Kidney (tissue), 14 donors: ENCODE measurements around the gene PPP1R14D. TPM values are rescaled to one million over a fixed set of nuclear protein-coding genes. Genes with fewer than 3 reads are reported as not detected.

Experiments used
- DNase-seq, 5 donors: peaks; one replicate each; pipeline ENCODE4 v3.0.0-alpha.2; 2013 to 2020
- FAIRE-seq: peaks from 2 replicates; lab custom pipeline; 2012; peaks lifted over from hg19 to GRCh38; lab: Jason Lieb, UNC
- H3K27ac ChIP-seq, 2 donors: one replicate each; pipeline ENCODE4 v1.7.0; 2013; ENCODE audit warnings: low read depth in 2 of 2, low read length in 2 of 2, inconsistent platforms in 1 of 2
- H3K27me3 ChIP-seq: one replicate; pipeline ENCODE4 v1.7.1; 2013; ENCODE audit warnings: low read length, inconsistent platforms; ENCODE audit not compliant: control insufficient read depth, insufficient read depth
- H3K36me3 ChIP-seq, 3 donors: one replicate each; pipeline versions ENCODE4 v1.7.0 to v1.7.1; 2013; ENCODE audit warnings: low read length in 3 of 3, control low read depth in 1 of 3, inconsistent platforms in 1 of 3; ENCODE audit not compliant: insufficient read depth in 3 of 3, control insufficient read depth in 2 of 3
- H3K4me1 ChIP-seq, 3 donors: one replicate each; pipeline versions ENCODE4 v1.7.0 to v1.7.1; 2013; ENCODE audit warnings: low read length in 3 of 3, inconsistent platforms in 1 of 3, low read depth in 1 of 3; ENCODE audit not compliant: control insufficient read depth in 2 of 3, insufficient read depth in 2 of 3
- H3K4me3 ChIP-seq, 3 donors: one replicate each; pipeline versions ENCODE4 v1.7.0 to v1.8.1; 2013; ENCODE audit warnings: low read length in 3 of 3, control low read depth in 1 of 3, inconsistent platforms in 1 of 3
- H3K9ac ChIP-seq, 3 donors: one replicate each; pipeline versions ENCODE4 v1.7.0 to v1.7.1; 2013; ENCODE audit warnings: low read length in 3 of 3, control low read depth in 1 of 3, inconsistent platforms in 1 of 3
- H3K9me3 ChIP-seq, 3 donors: one replicate each; pipeline versions ENCODE4 v1.7.0 to v1.7.1; 2013; ENCODE audit warnings: low read length in 3 of 3, control low read depth in 1 of 3, inconsistent platforms in 1 of 3; ENCODE audit not compliant: control insufficient read depth in 2 of 3, insufficient read depth in 1 of 3
- intact Hi-C: fragments of 100-400 bp; cut with DNase I; formaldehyde crosslinking; loops from one replicate; pipeline ENCODE4 v1.11.1; 2022
- polyA plus RNA-seq: library from polyadenylated mRNA; stranded (reverse); fragments of 350-450 nt; fragmentation: Illumina TruSeq; extraction: RNeasy Lipid Tissue Mini Kit (QIAGEN cat#74804); gene quantifications from one replicate; pipeline ENCODE4 v1.2.3, GENCODE V29; 2014; ENCODE audit warnings: low read depth, low replicate concordance; ENCODE audit not compliant: insufficient read depth
- total RNA-seq: library from RNA; stranded (reverse); fragmentation: NEBNext Ultra II Directional; extraction: Animal tissue kit (Norgen Biotek cat#: 25700); gene quantifications from one replicate; pipeline ENCODE4 v1.2.1, GENCODE V29; 2021
- TF ChIP-seq, protein P1 (sequence below): IDR thresholded peaks from 3 replicates; pipeline ENCODE4 v1.5.1; 2012; ENCODE audit warnings: mild to moderate bottlenecking, moderate library complexity, borderline replicate concordance; ENCODE audit not compliant: insufficient read depth; ENCODE audit errors: extremely low read depth
- donor health status: control.
- donor health status: control.
- donor health status: control.
- donor health status: control.
- donor health status: control.
- donor health status: DM: yes; HTN: yes; CAD: no.
- donor health status: Normal renal cell carcinoma (clear cell type).

Gene PPP1R14D
- total and polyA plus RNA-seq, 2 donors from 2014 or later: 4.0 TPM; not detected in 1

DNA sequence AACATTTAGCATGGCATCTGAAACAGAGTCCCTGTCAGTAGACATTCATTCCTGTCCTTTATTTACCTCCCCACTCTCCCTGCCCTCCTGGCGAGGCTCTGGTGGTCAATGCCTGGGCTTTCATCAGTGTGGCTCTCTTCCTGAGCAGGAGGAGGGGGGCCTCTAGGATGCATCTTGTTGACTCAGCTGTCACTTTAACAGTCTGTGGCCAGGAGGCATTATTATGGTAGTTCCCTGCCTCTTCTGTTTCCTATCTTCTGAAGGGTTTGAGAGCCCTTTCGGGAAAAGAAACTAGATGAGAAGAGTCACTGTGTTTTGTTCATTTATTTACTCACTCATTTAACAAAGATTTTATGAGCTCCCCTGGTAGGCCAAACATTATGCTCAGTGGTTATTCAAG lies 2.4 kb upstream of the PPP1R14D start:
- no peak for FAIRE-seq
- H3K27me3 ChIP-seq: no peaks in the 10 kb centered on the region
- no peaks in the 10 kb centered on the region for H3K36me3 ChIP-seq
- H3K9ac ChIP-seq: no peak overlapping the region
- no peaks in the 10 kb centered on the region for H3K9me3 ChIP-seq
- H3K4me3 ChIP-seq: no peak overlapping the region
- TF ChIP-seq, protein P1, sequence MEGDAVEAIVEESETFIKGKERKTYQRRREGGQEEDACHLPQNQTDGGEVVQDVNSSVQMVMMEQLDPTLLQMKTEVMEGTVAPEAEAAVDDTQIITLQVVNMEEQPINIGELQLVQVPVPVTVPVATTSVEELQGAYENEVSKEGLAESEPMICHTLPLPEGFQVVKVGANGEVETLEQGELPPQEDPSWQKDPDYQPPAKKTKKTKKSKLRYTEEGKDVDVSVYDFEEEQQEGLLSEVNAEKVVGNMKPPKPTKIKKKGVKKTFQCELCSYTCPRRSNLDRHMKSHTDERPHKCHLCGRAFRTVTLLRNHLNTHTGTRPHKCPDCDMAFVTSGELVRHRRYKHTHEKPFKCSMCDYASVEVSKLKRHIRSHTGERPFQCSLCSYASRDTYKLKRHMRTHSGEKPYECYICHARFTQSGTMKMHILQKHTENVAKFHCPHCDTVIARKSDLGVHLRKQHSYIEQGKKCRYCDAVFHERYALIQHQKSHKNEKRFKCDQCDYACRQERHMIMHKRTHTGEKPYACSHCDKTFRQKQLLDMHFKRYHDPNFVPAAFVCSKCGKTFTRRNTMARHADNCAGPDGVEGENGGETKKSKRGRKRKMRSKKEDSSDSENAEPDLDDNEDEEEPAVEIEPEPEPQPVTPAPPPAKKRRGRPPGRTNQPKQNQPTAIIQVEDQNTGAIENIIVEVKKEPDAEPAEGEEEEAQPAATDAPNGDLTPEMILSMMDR: no peak
- intact Hi-C loops: no loop called here
- DNase-seq: no peak
- H3K4me1 ChIP-seq: peaks cover 0 to under 1% (median 0%) of the 10 kb centered on the region in 3 donors
- H3K27ac ChIP-seq: no peak overlapping the region

DNA sequence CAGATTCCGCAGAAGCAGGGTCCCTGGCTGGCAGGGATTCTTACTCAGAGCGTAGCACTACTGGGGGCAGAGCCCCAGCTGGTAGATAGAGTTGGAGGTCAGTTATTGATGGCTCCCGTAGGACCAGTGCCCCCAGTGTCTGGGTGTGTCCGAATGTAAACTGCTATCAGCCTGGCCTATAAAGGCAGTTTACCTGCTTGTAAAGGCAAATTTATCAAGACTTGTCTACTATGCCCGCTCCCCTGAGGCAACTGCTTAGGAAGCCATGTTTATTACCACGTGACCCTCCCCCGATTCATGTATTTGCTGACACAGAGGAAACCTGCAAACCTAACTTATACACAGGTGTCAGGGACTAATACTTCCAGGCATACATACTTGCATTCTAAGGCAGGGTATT lies 607 bp upstream of the PPP1R14D start:
- no peak for FAIRE-seq
- peak in 1 of 5 donors; percentile 33 for DNase-seq
- Histone ChIP-seq H3K4me1 (peaks cover 0 to 4% (median 0%) of the 10 kb centered on the region in 3 donors), H3K9ac (no peak overlapping the region), H3K27me3 (no peaks in the 10 kb centered on the region), H3K36me3 (no peaks in the 10 kb centered on the region), H3K4me3 (no peak overlapping the region), H3K9me3 (no peaks in the 10 kb centered on the region), H3K27ac (no peak overlapping the region)
- TF ChIP-seq, protein P1: no peak
- intact Hi-C loops: no loop called here

DNA sequence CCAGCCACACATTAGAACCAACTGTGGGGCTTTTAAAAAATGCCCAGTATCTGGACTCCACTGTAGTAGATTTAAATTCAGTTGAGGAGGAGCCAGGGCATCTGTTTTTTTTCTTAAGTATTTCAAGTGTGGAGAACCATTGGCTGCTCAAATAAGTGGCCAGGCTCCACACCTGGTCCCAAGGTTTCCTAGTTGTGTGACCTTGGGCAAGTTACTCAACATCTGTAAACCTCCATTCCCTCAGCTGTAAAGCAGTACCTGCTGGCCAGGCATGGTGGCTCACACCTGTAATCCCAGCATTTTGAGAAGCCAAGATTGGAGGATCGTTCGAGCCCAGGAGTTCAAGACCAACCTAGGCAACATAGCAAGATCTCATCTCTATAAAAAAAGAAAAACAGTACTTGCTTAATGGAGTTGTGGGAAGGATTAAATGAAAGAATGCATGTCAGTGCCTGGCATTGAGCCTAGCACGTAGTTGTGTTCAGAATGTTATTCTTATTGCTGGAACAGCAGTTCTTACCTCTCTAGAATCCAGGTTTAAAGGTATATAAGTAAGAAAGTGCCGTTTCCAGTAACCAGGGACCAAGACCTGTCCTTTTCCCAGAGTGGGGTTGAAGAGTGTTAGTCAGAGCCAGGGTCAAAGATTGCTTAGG lies 2.0 kb downstream of the PPP1R14D start:
- intact Hi-C loops: no loop called here
- H3K27me3 ChIP-seq: no peaks in the 10 kb centered on the region
- no peaks in the 10 kb centered on the region for H3K9me3 ChIP-seq
- FAIRE-seq (no peak), DNase-seq (no peak)
- no peak overlapping the region for H3K27ac ChIP-seq
- no peak overlapping the region for H3K4me3 ChIP-seq
- H3K9ac ChIP-seq: no peak overlapping the region
- H3K4me1 ChIP-seq: peaks cover 0 to 4% (median 0%) of the 10 kb centered on the region in 3 donors
- no peaks in the 10 kb centered on the region for H3K36me3 ChIP-seq
- TF ChIP-seq, protein P1: no peak
